ES-I3 (cell line): ENCODE results near the gene B4GALT2.

Experiments used
- H3K36me3 ChIP-seq: 2 replicates; pipeline ENCODE4 v1.6.1; 2013; ENCODE audit warnings: mild to moderate bottlenecking, low read length, control low read depth, moderate library complexity; ENCODE audit not compliant: insufficient read depth
- H3K4me1 ChIP-seq: 2 replicates; pipeline ENCODE4 v1.6.1; 2013; ENCODE audit warnings: mild to moderate bottlenecking, control low read depth, low read length; ENCODE audit not compliant: insufficient read depth
- H3K9ac ChIP-seq: 2 replicates; pipeline ENCODE4 v1.6.1; 2013; ENCODE audit warnings: low read depth, mild to moderate bottlenecking, low read length, moderate library complexity
- H3K9me3 ChIP-seq: 2 replicates; pipeline ENCODE4 v1.6.1; 2013; ENCODE audit warnings: mild to moderate bottlenecking, low read length, moderate library complexity; ENCODE audit not compliant: control insufficient read depth, insufficient read depth

The B4GALT2 gene

DNA sequence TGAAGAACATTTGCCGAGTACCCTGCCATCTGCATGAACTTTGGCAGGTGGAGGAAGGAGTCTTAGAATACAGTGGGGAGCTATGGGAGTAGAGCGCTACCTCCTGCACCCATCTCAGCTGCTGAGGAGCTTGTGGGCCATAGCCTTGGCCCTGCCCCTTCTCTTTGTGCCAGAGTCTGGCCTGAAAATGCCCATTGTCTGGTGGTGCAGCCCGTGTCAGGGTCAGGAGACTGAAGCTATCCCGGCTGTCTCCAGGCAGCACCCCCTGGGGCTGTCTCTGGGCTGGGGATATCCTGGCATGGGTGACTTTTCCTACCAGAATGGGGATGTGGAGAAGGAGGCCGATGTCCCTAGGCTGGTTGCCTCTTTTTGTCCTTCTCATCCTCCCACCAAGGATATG lies 25.0 kb upstream of the B4GALT2 start:
- no peaks in the 10 kb centered on the region for H3K9me3 ChIP-seq
- peaks cover 6% of the 10 kb centered on the region; the same call in 1 of the 2 replicates for H3K36me3 ChIP-seq
- H3K4me1 ChIP-seq: peaks cover 8% of the 10 kb centered on the region; the same call in 1 of the 2 replicates
- H3K9ac ChIP-seq: no peak overlapping the region

DNA sequence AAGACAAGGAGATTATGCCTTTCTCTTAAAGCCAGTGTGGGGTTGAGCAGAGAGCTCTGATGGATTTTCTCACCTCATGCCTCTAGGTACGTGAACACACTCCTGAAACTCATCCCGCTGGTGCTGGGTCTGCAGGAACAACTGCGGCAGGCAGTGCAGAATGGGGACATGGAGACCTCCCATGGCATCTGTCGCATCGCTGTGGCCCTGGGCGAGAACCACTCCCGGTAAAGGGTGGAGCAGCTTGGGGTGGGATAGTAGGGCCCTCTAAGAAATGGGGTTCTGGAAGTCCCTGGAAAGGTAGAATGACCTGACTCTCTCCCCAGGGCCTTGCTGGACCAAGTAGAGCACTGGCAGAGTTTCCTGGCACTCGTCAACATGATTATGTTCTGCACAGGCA lies 22.8 kb upstream of the B4GALT2 start:
- Histone ChIP-seq H3K36me3 (peaks cover 6% of the 10 kb centered on the region; the same call in 1 of the 2 replicates), H3K9ac (no peak overlapping the region), H3K4me1 (peaks cover 8% of the 10 kb centered on the region; the same call in 1 of the 2 replicates), H3K9me3 (no peaks in the 10 kb centered on the region)

DNA sequence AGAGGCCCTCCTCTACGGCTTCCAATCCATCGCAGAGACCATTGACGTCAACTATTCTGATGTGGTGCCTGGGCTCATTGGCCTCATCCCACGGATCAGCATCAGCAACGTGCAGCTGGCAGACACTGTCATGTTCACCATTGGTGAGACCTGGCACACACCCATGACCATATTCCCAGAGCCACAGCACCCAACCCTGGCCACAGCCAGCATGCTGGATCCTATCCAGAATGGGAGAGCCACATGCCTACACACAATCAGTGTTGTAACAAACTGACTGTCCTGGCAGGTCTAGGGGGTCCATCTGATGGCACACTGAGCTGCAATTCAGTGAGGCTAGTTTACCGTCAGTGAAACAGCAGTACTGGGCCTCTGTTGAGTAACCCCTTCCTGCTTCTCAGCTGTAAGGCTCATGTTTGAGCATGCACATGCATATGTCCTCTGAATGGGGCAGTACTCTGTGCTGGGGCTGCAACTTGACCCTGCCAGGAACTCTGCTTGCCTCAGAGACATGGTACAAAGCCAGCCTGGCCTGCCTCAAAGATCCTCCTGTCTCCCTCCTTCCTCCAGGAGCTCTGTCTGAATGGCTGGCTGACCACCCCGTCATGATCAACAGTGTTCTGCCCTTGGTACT lies 21.5 kb upstream of the B4GALT2 start:
- Histone ChIP-seq H3K4me1 (peaks cover 8% of the 10 kb centered on the region; the same call in 1 of the 2 replicates), H3K9me3 (no peaks in the 10 kb centered on the region), H3K36me3 (peaks cover 6% of the 10 kb centered on the region; the same call in 1 of the 2 replicates), H3K9ac (no peak overlapping the region)

DNA sequence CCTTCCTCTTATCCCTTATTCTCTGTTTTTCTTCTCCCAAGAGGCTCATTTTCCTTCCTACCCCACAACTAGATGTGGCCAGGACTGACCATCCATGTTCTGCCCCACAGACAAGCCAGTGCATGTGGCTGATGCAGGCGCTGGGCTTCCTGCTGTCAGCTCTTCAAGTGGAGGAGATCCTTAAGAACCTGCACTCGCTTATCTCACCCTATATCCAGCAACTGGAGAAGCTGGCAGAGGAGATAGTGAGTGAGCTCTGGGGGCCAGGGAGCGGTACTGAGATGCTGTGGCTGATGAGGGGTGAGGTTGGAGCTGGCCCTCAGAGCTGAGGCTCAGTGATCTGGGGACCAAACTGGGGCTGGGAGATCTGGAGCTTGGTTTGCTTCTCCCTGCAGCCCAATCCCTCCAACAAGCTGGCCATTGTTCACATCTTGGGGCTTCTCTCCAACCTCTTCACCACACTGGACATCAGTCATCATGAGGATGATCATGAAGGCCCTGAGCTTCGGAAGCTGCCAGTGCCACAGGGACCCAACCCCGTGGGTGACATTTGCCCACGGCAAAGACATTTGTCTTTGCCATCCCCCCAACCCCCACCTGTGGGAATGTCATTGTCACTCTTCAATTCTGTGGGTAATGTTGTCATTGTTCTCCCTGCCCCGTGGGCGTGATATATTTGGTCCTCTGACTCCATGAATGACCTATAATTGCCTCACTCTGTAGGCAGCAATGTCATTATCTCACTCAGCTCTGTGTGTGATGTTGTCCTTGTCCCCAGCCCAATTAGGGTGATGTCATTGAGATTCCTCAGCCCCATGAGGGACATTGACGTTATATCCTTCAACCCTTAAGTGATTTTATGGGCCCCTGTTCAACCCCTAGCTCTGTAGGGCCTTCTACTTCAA lies 20.4 kb upstream of the B4GALT2 start:
- Histone ChIP-seq H3K4me1 (no peaks in the 10 kb centered on the region), H3K9ac (no peak overlapping the region), H3K9me3 (no peaks in the 10 kb centered on the region), H3K36me3 (peaks cover 6% of the 10 kb centered on the region; the same call in 1 of the 2 replicates)

DNA sequence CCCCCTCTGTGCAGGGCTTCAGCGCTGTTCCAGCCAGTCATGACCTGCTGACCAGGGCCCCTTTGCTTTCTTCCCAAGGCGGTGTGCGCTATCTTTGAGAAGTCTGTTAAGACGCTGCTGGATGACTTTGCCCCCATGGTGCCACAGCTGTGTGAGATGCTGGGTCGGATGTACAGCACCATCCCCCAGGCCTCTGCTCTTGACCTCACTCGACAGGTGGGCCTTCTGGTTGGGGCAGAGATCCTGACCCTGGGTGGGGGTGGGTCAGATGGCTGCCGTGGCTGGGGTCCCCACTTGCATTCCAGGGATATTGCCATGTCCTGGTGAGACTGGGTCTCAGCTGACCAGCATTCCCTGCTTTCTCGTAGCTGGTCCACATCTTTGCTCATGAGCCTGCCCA lies 18.2 kb upstream of the B4GALT2 start:
- no peaks in the 10 kb centered on the region for H3K9me3 ChIP-seq
- H3K36me3 ChIP-seq: peaks cover 6% of the 10 kb centered on the region; the same call in 1 of the 2 replicates
- H3K9ac ChIP-seq: no peak overlapping the region
- H3K4me1 ChIP-seq: no peaks in the 10 kb centered on the region

DNA sequence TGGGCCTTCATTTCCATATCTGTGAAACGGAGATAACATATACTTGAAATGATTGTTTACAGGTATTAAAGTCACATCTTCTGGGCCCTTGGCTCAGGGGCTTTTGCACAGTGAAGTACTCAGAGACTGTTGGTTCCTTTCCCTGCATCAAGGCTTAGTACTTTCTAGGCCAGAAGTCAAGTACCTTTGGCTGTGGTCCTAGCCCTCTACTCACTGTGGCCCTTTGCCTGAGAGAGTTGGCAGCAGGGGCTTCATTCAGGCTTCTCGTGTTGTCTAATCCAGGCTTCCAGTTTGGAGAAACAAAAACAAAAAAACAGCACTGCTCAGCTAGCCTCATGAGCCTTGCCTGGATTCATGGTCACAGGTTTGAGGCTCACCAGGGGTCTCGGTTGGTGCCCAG lies 17.3 kb upstream of the B4GALT2 start:
- Histone ChIP-seq H3K9me3 (no peaks in the 10 kb centered on the region), H3K9ac (no peak overlapping the region), H3K36me3 (peaks cover 6% of the 10 kb centered on the region; the same call in 1 of the 2 replicates)

DNA sequence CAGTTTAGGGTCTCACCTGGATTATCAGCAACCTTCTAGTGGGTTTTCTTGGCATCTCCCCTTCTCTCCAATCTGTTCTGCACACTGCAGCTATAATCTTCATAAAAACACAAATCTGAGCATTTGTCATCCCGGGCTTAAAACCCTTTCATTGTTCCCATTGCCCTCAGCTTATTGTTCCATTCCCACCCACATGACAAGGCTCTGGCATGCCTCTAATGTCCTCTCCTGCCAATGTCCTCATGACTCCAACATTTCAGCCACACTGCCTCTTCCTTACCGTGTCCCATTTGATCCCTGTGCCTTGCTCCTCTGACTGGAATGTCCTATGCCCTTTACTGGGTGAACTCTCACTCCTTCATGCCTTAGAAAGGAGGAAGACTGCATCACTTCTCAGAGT lies 16.7 kb upstream of the B4GALT2 start:
- Histone ChIP-seq H3K9ac (no peak overlapping the region), H3K36me3 (peaks cover 6% of the 10 kb centered on the region; the same call in 1 of the 2 replicates), H3K4me1 (no peaks in the 10 kb centered on the region), H3K9me3 (no peaks in the 10 kb centered on the region)

More for the DNA sequence above, 17.3 kb upstream of the B4GALT2 start:
- H3K4me1 ChIP-seq: no peaks in the 10 kb centered on the region

DNA sequence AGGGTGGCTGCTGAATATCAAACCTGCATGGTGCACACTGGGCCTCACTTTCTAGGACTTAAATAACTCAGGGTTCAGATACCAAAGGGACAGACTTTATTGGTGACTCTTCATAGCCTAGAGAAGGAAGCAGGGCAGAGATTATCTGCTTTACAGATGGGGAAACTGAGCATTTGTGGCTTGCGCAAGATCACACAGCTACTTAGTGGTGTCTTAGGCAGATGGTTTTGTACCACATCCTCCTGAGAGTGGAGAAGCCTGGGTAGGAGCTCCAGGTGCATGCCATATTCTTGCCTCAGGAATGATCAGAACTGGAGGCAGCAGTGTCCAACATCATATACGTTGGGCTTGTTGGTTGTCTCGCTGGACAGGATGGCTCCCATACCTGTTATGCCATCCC lies 16.0 kb upstream of the B4GALT2 start:
- Histone ChIP-seq H3K9ac (no peak overlapping the region), H3K9me3 (no peaks in the 10 kb centered on the region), H3K36me3 (0 out of 2 replicates have a peak, but pooled peaks cover under 1% of the 10 kb centered on the region), H3K4me1 (no peaks in the 10 kb centered on the region)

DNA sequence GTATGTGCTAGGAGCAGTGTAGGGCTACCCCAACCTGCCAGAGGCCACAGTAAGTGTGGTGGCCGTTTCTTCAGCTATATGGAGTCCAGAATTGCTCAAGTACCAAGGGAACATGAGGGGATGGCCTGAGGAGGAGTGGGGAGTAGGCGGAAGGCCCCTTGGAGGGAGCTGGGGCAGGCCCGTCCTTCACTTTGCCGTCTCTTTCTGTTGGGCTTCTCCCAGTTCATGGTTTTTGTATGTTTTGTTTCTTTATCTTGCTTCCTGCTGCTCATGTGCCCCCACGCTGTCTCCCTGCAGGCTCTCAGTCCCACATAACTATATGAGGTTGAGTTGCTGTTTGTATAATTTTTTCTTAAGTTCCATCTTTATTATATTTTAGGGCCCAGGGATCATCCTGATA lies 15.1 kb upstream of the B4GALT2 start:
- no peaks in the 10 kb centered on the region for H3K4me1 ChIP-seq
- H3K36me3 ChIP-seq: no peaks in the 10 kb centered on the region
- H3K9me3 ChIP-seq: no peaks in the 10 kb centered on the region
- H3K9ac ChIP-seq: no peak overlapping the region

DNA sequence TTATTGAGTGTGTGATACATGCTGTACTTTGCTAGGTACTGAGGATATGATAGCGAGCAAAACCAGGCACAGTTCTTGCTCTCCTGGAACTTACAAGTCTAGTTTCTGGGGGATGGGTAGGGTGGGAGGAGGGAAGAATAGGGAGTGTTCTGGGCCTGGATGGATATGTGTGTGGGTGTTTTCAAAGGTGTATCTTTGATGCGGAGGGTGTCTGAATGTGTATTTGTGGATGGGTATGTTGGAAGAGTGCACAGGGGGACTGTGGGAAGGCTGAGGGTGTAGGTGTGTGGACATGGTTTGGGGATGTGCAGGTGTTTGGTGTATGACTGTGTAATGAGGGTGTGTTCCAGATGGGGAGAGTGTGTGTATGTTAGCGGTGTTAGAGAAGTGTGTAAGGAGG lies 13.7 kb upstream of the B4GALT2 start:
- H3K9ac ChIP-seq: no peak overlapping the region
- H3K36me3 ChIP-seq: no peaks in the 10 kb centered on the region
- no peaks in the 10 kb centered on the region for H3K4me1 ChIP-seq
- no peaks in the 10 kb centered on the region for H3K9me3 ChIP-seq

DNA sequence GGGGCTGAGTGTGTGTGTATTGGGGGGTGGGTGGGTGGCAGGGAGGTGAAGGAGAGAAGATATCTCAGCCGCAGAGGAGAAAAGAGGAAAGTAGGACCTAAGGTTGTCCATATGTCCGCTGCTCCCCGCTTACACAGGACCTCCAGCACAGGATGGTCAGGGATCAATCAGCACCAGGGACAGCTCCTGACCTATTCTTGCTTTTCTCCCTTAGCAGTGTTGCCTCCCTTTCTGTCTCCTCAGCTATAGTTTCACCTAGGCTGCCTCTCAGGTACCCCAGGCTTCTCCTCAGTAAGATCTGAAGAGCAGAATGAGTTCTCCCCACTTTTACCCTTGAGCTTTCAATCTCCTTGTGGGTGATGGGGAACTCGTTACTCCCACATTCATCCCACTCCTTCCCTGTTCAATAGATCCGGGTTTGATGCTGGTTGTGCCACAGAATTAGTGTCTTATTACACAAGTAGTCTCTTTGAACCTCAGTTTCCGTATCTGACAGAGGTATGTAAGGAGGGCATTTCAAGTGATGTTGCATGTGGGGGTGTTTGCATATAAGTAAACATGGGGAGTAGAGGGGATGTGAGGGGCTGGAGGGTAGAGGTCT lies 10.6 kb upstream of the B4GALT2 start:
- no peaks in the 10 kb centered on the region for H3K4me1 ChIP-seq
- H3K9ac ChIP-seq: no peak overlapping the region
- no peaks in the 10 kb centered on the region for H3K9me3 ChIP-seq
- H3K36me3 ChIP-seq: no peaks in the 10 kb centered on the region

DNA sequence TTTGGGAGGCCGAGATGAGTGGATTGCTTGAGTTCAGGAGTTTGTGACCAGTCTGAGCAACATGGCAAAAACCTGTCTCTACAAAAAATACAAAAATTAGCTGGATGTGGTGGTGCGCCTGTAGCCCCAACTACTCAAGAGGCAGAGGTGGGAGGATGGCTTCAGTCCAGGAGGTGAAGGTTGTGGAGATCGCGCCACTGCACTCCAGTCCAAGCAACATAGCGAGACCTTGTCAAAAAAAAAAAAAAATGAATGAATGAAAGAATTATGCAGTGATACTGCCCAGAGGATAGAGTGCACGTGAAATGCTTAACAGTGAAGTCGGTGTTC lies 9.6 kb upstream of the B4GALT2 start:
- no peaks in the 10 kb centered on the region for H3K4me1 ChIP-seq
- peak overlapping the region; percentile 34; the same call in 1 of the 2 replicates for H3K9ac ChIP-seq
- H3K9me3 ChIP-seq: no peaks in the 10 kb centered on the region
- H3K36me3 ChIP-seq: no peaks in the 10 kb centered on the region

DNA sequence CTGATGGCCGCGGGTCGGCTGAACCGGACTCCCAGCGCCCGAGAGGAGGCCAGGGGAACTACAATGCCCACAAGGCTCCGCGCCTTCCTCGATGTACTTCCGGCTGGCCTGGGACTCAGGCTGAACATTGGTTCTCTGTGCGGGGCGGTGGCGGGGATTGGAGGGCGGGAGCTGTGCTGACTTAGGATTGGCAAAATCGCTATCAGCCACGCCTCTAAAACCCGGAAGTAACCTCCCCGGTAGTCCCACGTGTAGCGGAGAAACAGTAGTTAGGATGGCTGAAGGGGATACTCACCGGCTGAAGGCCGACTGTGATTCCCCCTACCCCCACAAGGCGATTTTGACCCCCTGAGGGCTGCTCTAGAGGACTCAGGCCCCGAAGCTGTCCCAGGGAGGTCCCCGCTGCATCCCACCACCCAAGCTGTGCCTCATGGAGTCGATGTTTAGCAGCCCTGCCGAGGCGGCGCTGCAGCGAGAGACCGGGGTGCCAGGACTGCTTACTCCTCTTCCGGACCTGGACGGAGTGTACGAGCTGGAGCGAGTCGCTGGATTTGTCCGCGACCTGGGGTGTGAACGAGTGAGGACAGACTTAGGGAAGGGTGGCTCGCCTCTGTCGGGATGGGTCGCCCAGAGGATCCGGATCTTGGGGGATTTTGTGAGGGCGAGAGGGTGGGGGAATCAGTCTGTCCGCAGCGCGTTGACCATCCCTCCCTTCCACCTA lies 9.1 kb upstream of the B4GALT2 start, which contains the start of gene DPH2:
DPH2 (plus strand) TSS at position 265 of the 721 bp plus-strand sequence; CDS start at position 431, 166 bp downstream.
- H3K4me1 ChIP-seq: no peaks in the 10 kb centered on the region
- H3K9ac ChIP-seq: peak within 1 kb of the TSS; percentile 85
- H3K9me3 ChIP-seq: no peaks in the 10 kb centered on the region
- no peaks in the 10 kb centered on the region for H3K36me3 ChIP-seq

DNA sequence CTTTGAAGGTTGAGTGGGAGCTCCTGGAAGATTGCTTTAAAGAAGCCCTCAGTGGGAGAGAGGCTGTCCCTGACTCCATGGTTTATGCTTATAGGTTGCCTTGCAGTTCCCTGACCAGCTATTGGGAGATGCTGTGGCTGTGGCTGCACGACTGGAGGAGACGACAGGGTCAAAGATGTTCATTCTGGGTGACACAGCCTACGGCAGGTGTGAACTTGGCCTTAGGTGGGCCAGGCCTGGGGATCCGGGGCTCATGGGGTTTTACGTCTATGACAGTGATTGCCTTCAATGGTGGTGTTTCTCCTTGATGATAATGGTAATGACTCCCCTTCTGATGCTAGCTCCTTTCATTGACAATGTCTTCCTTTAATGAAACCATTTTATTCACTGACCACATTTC lies 8.5 kb upstream of the B4GALT2 start:
- Histone ChIP-seq H3K9me3 (no peaks in the 10 kb centered on the region), H3K9ac (peak overlapping the region; percentile 85), H3K4me1 (no peaks in the 10 kb centered on the region), H3K36me3 (no peaks in the 10 kb centered on the region)
